Measurements from ENCODE around the gene SETD3. TPM values are rescaled to one million over a fixed set of nuclear protein-coding genes. Genes with fewer than 3 reads are reported as not detected.

SETD3 gene
- total RNA-seq, 1 donor from 2014 or later, result 36.1 TPM

GRCh38 chr14:99363051-99363450, 117.6 kb downstream of the SETD3 start:
- no peak for TF ChIP-seq CTCF (conservative IDR thresholded peaks at IDR 0.05)
- Mint-ChIP-seq H3K4me1 (no peaks in the 10 kb centered on the region), H3K36me3 (ENCODE audit: low read depth) (no peaks in the 10 kb centered on the region), H3K27me3 (ENCODE audit: low read depth) (no peaks in the 10 kb centered on the region), H3K4me3 (no peak overlapping the region), H3K9me3 (no peaks in the 10 kb centered on the region), H3K27ac (ENCODE audit: unreplicated experiment) (no peak overlapping the region)
- no peak for DNase-seq (ENCODE audit: low read depth, low spot score)

DNA sequence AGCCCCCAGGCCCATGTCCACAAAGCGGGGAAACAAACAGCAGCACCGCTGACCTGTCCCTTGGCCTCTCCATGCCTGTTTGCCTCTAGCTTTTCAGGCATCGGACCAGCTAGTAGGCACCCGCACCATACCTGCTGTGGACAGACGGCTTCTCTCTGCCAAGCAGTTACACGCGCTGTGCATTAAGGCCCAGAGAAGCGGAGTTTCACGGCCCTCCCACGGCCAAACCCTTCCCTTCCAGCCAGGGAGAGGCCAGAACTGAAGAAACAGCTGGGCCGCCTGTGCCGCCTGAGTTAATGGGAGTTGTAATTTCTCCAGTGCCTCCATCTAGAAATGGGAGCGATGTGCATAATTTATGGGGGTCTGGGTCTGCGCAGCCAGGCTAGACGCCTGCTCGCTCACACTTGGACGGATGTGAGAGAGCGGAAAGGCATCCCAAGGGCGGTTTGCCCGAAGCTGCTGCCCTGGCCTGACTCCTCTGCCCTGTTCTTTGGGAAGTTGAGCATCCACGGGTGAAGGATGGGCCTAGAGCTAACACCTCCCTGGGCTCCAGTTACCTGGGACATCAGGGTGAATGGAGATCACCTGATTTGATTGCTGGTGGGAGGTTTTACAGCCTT, 119.0 kb downstream of the SETD3 start:
- Mint-ChIP-seq H3K4me1 (no peaks in the 10 kb centered on the region), H3K27ac (ENCODE audit: unreplicated experiment) (no peak overlapping the region), H3K27me3 (ENCODE audit: low read depth) (no peaks in the 10 kb centered on the region), H3K36me3 (ENCODE audit: low read depth) (no peaks in the 10 kb centered on the region), H3K4me3 (no peak overlapping the region), H3K9me3 (no peaks in the 10 kb centered on the region)
- DNase-seq (ENCODE audit: low read depth, low spot score), result no peak
- no peak for TF ChIP-seq CTCF (conservative IDR thresholded peaks at IDR 0.05)

GRCh38 chr14:99360774-99361595, 119.7 kb downstream of the SETD3 start:
- Mint-ChIP-seq H3K27ac (ENCODE audit: unreplicated experiment) (no peak overlapping the region), H3K36me3 (ENCODE audit: low read depth) (no peaks in the 10 kb centered on the region), H3K4me3 (no peak overlapping the region), H3K27me3 (ENCODE audit: low read depth) (no peaks in the 10 kb centered on the region), H3K4me1 (no peaks in the 10 kb centered on the region), H3K9me3 (no peaks in the 10 kb centered on the region)
- no peak for TF ChIP-seq CTCF (conservative IDR thresholded peaks at IDR 0.05)
- DNase-seq (ENCODE audit: low read depth, low spot score), result no peak

GRCh38 chr14:99359906-99360305, 120.8 kb downstream of the SETD3 start:
- Mint-ChIP-seq H3K27me3 (ENCODE audit: low read depth) (no peaks in the 10 kb centered on the region), H3K36me3 (ENCODE audit: low read depth) (no peaks in the 10 kb centered on the region), H3K4me3 (no peak overlapping the region), H3K4me1 (no peaks in the 10 kb centered on the region), H3K9me3 (no peaks in the 10 kb centered on the region), H3K27ac (ENCODE audit: unreplicated experiment) (no peak overlapping the region)
- TF ChIP-seq CTCF (conservative IDR thresholded peaks at IDR 0.05), result no peak
- DNase-seq (ENCODE audit: low read depth, low spot score), result no peak

DNA sequence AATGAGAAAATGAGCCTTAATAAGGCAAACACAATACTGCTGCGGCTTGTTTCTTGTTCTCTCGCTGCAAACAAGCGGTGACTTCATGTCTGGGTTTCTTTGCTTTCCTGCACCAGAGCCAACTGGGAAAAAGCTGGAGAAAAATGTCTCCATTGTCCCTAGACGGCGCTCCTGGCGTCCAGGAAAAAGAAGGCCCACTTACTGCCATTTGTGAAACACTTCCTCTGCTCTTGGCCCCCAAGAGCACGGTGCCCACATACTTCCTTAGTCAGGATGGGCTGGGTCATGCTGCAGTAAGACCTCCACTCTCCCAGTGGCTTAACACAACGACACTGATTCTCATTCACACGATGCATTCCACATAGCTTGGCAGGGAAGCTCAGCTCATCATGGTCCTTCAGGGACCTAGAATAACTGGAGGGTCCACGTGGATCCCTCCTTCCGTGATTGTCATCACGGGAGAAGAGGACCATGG, 122.7 kb downstream of the SETD3 start:
- H3K36me3 Mint-ChIP-seq (ENCODE audit: low read depth), result no peaks in the 10 kb centered on the region
- H3K4me1 Mint-ChIP-seq, result no peaks in the 10 kb centered on the region
- H3K27ac Mint-ChIP-seq (ENCODE audit: unreplicated experiment), result no peak overlapping the region
- H3K27me3 Mint-ChIP-seq (ENCODE audit: low read depth), result no peaks in the 10 kb centered on the region
- H3K4me3 Mint-ChIP-seq, result no peak overlapping the region
- no peaks in the 10 kb centered on the region for H3K9me3 Mint-ChIP-seq
- TF ChIP-seq CTCF (conservative IDR thresholded peaks at IDR 0.05), result no peak
- DNase-seq (ENCODE audit: low read depth, low spot score), result no peak

Measured in neural crest cell (in vitro differentiated cells).